ENCODE measurements around the gene NEIL3.

DNA sequence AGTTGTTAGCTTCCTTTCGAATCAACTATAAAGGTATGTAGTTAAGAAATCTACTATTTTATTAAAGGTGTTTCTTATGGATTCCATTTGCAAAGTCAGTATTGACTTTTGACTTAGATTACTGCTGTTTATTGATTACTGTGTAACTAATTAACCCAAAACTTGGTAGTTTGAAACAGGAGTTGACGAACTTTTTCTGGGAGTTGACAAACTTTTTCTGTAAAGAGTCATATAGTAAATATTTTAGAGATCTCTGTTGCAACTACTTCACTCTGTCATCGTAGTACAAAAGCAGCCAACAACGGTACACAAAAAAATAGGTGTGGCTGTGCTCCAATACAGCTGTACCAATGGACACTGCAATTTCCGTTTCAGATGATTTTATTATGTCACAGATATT, 102.3 kb downstream of the NEIL3 start:
- TF ChIP-seq, protein P1, sequence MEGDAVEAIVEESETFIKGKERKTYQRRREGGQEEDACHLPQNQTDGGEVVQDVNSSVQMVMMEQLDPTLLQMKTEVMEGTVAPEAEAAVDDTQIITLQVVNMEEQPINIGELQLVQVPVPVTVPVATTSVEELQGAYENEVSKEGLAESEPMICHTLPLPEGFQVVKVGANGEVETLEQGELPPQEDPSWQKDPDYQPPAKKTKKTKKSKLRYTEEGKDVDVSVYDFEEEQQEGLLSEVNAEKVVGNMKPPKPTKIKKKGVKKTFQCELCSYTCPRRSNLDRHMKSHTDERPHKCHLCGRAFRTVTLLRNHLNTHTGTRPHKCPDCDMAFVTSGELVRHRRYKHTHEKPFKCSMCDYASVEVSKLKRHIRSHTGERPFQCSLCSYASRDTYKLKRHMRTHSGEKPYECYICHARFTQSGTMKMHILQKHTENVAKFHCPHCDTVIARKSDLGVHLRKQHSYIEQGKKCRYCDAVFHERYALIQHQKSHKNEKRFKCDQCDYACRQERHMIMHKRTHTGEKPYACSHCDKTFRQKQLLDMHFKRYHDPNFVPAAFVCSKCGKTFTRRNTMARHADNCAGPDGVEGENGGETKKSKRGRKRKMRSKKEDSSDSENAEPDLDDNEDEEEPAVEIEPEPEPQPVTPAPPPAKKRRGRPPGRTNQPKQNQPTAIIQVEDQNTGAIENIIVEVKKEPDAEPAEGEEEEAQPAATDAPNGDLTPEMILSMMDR (IDR thresholded peaks at IDR 0.05) = no peak
- TF ChIP-seq POLR2A (IDR thresholded peaks at IDR 0.05; ENCODE audit: low read depth) (no peak), POLR2AphosphoS5 (IDR thresholded peaks at IDR 0.05) (no peak), EP300 (IDR thresholded peaks at IDR 0.05) (no peak)

Data from esophagus muscularis mucosa (tissue), 4 donors.